NCI-H345 treated with DMSO at 0.1 percent for 48 hours (cell line): Measurements from ENCODE around the gene ASIP.

Experiments used
- DNase-seq: peaks from one replicate; lab custom pipeline; 2025; ENCODE audit not compliant: unreplicated experiment; lab: John Stamatoyannopoulos, UW

The ASIP gene

DNA sequence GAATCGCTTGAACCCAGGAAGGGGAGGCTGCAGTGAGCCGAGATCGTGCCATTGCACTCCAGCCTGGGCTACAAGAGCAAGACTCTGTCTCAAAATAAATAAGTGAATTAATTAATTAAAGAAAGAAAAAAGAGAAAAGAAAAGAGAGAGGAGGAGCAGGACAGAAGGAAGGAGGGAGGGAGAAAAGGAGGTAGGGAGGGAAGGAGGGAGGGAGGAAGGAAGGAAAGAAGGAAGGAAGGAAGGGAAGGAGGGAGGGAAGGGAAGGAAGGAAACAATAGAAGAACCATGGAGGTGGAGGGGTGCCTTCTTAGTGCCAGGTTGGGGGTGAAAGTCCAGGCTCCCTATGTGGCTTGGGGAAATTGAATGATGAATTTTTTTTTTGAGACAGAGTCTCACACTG is 68.5 kb downstream of the ASIP start:
- DNase-seq = no peak

DNA sequence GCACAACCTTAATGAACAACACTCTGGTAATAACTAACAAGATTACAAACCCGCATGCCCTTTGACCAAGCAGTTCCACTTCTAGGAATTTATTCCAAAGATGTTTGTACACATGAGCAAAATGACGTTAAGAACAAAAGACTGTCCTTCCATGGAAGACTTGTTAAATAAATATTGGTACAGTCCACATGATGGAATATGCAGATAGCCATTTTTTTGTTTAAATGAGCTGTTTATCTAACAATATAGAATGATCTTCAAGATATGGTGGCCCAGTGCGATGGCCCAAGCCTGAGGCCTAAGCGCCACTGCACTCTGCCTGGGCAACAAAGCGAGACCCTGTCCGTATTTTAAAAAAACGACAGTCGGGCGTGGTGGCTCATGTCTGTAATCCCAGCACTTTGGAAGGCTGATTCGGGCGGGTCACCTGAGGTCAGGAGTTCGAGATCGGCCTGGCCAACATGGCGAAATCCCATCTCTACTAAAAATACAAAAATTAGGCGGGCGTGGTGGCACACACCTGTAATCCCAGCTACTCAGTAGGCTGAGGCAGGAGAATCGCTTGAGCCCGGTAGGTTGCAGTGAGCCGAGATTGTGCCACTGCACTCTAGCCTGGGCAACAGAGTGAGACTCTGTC is 69.4 kb downstream of the ASIP start:
- DNase-seq = no peak

DNA sequence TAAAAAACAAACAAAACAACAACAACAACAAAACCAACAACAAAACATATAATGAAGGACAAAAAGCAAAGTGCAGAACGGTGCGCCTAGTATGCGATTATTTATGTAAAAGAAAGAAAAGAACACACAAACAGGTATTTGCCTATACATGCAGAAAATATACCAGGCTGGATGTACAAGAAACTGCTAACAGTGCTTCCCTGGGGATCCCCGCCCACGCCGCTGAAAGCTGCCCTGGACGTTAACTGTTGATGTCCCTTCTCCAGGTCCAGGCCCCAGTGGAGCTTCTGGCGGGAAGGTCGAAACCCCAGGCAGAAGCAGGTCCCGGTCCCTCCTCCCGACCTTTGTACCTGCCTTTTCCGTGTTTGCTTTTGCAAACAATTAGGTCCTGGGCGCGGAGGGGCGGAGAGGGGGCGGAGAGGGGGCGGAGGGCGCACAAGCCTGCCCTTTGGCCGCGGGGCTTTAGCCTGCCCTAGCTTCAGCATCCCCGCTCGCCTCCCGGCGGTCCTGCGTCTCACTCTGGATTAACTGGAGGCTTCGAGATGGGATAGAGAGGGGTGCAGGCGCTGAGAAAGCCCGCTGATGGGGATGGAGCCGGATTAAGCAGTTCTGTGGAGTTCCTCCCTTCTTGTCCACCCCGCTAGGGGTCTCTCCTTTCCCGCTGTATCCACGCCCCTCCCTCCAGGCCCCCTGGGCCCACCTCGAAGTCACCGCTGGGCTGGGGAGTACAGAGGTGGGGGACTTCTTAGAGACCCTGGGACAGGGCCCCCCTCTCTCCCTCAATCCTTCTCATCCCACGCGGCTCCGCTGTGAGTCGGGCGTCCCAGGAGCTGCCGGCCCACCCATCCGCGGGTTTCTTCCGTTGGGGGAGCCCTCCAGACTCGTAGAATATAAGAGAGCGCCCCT is 70.1 kb downstream of the ASIP start:
- DNase-seq = no peak

DNA sequence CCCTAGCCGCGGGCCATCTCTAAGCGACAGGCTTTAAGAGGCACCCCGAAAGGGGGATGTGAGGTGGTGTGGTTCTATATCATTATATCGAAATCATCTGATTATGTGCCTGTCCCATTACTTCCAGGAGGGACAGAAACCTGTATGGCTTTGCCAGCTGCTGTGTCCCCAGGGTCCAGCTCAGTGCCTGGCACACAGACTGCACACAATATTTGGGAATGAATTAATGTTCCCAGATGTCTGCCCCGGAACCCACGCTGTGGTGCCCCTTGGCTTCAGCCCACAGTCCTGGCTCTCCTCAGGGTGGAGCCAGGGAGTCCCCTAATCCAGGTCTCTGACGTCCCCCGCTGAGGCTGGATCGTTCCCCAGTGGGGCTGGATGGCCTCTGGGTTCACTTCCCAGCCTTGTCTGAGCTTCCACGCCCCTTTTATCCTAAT is 70.8 kb downstream of the ASIP start:
- DNase-seq = no peak

DNA sequence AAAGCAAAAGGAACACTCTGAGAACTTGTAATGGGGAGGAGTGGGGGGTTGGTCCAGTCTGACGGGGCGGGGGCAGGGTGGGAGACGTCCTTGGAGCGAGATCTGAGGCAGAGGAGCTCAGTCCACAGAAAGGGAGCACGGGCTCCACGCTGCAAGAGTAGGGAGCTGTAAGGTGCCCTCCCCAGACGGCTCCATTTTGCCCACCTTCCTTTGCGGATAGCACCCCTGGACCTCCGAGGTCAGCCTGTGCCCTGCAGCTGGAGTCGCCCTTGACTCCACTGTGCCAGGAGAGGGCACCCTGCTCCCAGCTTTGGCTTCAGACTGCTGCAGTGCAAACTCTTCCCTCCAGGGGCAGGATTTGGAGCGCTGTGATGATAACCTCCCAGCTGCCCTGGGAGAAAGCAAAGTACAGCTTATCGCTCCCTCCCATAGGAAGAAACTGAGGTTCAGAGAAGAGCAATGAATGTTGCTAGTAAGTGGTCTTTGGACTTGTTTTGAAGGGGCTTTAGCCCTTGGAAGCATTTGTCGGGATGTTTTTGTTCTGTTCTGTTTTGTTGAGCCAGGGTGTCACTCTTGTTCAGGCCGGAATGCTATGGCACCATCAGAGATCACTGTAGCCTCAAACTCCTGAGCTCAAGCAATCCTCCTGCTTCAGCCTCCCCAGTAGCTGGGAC is 71.5 kb downstream of the ASIP start:
- peak; percentile 86 for DNase-seq

DNA sequence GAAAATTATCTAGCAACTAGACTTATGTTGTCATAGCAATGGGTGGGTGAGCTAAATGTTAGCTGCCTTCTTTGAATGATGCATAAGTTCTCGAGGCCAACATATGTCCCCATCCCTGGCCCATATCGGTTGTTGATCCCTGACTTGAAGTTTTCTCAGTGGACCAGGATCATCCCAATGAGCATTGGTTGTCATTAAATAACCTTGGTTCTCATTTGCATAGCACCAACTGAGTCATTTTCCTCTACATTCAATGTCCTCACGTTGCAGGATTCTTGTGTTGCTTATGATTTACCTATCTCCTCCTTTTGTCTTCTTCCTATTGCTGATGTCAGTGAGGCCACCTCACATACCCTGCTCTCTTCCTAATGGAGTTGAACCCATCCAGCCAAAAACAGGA is 74.0 kb downstream of the ASIP start:
- no peak for DNase-seq

DNA sequence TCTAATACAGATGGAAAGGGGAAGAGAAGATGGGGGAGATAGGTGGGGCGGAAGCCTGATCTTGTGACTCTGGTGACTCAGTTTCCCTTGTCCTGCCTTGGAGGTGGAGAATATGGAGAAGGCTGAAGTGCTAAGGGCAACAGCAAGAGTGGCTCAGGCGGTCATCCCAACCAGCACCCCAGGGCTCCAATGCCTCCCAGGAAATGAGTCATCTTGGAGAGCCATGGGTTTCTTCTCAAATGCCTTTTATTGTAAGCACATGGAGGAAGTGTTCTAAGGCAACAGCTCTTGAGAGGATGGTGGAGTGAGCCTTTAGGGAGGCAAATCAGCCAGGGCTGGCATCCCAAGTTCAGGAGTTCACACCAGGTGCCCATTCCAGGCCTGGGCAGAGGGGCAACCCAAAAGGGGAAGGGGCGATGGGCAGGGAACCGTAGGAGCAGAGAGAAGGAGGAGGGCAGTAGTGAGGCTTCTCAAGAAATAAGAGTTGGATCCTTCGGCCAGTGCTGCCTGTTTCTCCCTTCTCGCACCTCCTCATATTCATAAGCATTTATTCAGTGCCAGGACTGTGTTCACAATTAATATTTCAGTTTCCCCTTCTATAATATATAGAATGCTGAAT is 75.1 kb downstream of the ASIP start:
- DNase-seq = no peak
